Measurements from ENCODE around the gene IDI1.

DNA sequence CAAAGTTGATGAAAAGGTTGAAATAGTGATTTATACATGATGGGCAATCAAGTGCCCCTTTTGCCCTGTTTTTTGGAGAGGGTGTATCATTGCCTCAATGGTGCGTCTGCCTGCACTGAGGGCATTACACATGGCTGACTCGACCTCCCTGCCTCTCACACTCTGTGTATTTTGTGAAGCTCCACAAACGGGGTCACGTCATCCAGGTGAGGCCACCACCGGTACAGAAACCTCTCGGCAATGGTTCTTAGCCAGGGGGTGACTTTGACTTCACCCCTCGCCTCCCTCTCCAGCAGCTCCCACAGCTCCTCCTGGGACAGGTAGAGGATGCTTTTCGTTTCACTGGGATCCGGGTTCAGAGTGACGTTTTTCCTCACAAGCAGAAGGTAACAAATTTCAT, 29.6 kb downstream of the IDI1 start:
- TF ChIP-seq, protein P1, sequence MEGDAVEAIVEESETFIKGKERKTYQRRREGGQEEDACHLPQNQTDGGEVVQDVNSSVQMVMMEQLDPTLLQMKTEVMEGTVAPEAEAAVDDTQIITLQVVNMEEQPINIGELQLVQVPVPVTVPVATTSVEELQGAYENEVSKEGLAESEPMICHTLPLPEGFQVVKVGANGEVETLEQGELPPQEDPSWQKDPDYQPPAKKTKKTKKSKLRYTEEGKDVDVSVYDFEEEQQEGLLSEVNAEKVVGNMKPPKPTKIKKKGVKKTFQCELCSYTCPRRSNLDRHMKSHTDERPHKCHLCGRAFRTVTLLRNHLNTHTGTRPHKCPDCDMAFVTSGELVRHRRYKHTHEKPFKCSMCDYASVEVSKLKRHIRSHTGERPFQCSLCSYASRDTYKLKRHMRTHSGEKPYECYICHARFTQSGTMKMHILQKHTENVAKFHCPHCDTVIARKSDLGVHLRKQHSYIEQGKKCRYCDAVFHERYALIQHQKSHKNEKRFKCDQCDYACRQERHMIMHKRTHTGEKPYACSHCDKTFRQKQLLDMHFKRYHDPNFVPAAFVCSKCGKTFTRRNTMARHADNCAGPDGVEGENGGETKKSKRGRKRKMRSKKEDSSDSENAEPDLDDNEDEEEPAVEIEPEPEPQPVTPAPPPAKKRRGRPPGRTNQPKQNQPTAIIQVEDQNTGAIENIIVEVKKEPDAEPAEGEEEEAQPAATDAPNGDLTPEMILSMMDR (IDR thresholded peaks at IDR 0.05) = no peak
- TF ChIP-seq POLR2A (IDR thresholded peaks at IDR 0.05) = no peak
